HCT116 (cell line): Measurements from ENCODE around the gene C9orf72. TPM values are rescaled to one million over a fixed set of nuclear protein-coding genes. Genes with fewer than 3 reads are reported as not detected.

Source experiments
- ATAC-seq: fragments of 200-7000 bp; cut with Tn5 transposase; 2 replicates; pipeline ENCODE4 v1.9.1; 2020; ENCODE audit warnings: mild to moderate bottlenecking, moderate library complexity
- BruUV-seq: library from RNA; stranded (reverse); fragments of 400-500 nt; replicated peaks from 2 replicates; lab custom pipeline; 2021; lab: Mats Ljungman, UMichigan
- CTCF ChIA-PET: fragments of 300-600 bp; sonication (Branson Sonifier 250); formaldehyde crosslinking; loops from one replicate; lab custom pipeline; 2021; ENCODE audit warnings: antibody characterized with exemption; lab: Charles Lee
- POLR2A ChIA-PET: fragments of 300-600, 350-600 bp; sonication (Branson Sonifier 250); formaldehyde crosslinking; loops from one replicate; lab custom pipeline; 2021; ENCODE audit warnings: antibody characterized with exemption; lab: Charles Lee
- RAD21 ChIA-PET, 2 experiments: fragments of 300-600 bp; sonication (Branson Sonifier 250); formaldehyde crosslinking; loops; one replicate each; lab custom pipeline; 2023; ENCODE audit warnings: low total read pairs in 2 of 2; ENCODE audit not compliant: uncharacterized antibody in 2 of 2, unreplicated experiment in 2 of 2, low non-redundant PET in 1 of 2; lab: Charles Lee
- DNase-seq: peaks from one replicate; pipeline ENCODE4 v3.0.0-alpha.2; 2010; ENCODE audit warnings: low read depth, low spot score
- H2AFZ ChIP-seq: fragments of 200-600 bp; shearing (Covaris generic), sonication (generic); 2 replicates; pipeline ENCODE4 v1.6.1; 2017; ENCODE audit warnings: low read depth, mixed run types, mixed read lengths, antibody characterized with exemption, low read length; ENCODE audit not compliant: poor library complexity, severe bottlenecking
- H3K27ac ChIP-seq: 2 replicates; pipeline ENCODE4 v1.5.1; 2012; ENCODE audit warnings: low read depth, low read length
- H3K27me3 ChIP-seq: fragments of 200-600 bp; sonication (generic); 2 replicates; pipeline ENCODE4 v1.6.1; 2016; ENCODE audit warnings: mixed run types, low read length, mixed read lengths; ENCODE audit not compliant: insufficient read depth
- H3K36me3 ChIP-seq, 2 experiments: fragments of 200-500 bp in 1 of 2; fragments of 200-600 bp in 1 of 2; sonication (Bioruptor generic) in 1 of 2; sonication (generic) in 1 of 2; 2 replicates each; pipeline versions ENCODE4 v1.5.1 to v1.6.1; 2014 to 2016; ENCODE audit warnings: low read length in 2 of 2, inconsistent platforms in 1 of 2, mixed read lengths in 1 of 2, mixed run types in 1 of 2; ENCODE audit not compliant: insufficient read depth in 2 of 2, control insufficient read depth in 1 of 2
- H3K4me1 ChIP-seq, 2 experiments: fragments of 200-600 bp in 1 of 2; sonication (generic) in 1 of 2; 2 replicates each; pipeline versions ENCODE4 v1.5.1 to v1.6.1; 2012 to 2017; ENCODE audit warnings: low read length in 2 of 2, inconsistent platforms in 1 of 2, mild to moderate bottlenecking in 1 of 2, mixed read lengths in 1 of 2, mixed run types in 1 of 2, moderate library complexity in 1 of 2; ENCODE audit not compliant: insufficient read depth in 2 of 2, control insufficient read depth in 1 of 2
- H3K4me2 ChIP-seq: fragments of 200-600 bp; sonication (generic); 2 replicates; pipeline ENCODE4 v1.6.1; 2017; ENCODE audit warnings: mixed run types, low read length, mixed read lengths
- H3K4me3 ChIP-seq, 2 experiments: fragments of 200-600 bp in 1 of 2; sonication (generic) in 1 of 2; replicated peaks in 1 of 2; 2 replicates each; pipeline ENCODE4 v1.5.1; 2011 to 2016; ENCODE audit warnings: low read length in 2 of 2, control low read depth in 1 of 2, low read depth in 1 of 2, mild to moderate bottlenecking in 1 of 2, mixed read lengths in 1 of 2, mixed run types in 1 of 2
- H3K79me2 ChIP-seq: fragments of 200-600 bp; sonication (generic); 2 replicates; pipeline ENCODE4 v1.6.1; 2017; ENCODE audit warnings: mild to moderate bottlenecking, mixed run types, low read length, moderate library complexity, mixed read lengths; ENCODE audit not compliant: insufficient read depth
- H3K9ac ChIP-seq: fragments of 200-600 bp; sonication (generic); 2 replicates; pipeline ENCODE4 v1.6.1; 2016; ENCODE audit warnings: low read length, mixed read lengths
- H3K9me2 ChIP-seq: fragments of 200-600 bp; sonication (generic), shearing (Covaris generic); 2 replicates; pipeline ENCODE4 v1.6.1; 2017; ENCODE audit warnings: mixed run types, mild to moderate bottlenecking, moderate library complexity; ENCODE audit not compliant: insufficient read depth
- H3K9me3 ChIP-seq, 2 experiments: fragments of 200-500 bp in 1 of 2; fragments of 200-600 bp in 1 of 2; sonication (Bioruptor generic) in 1 of 2; sonication (generic) in 1 of 2; 2 replicates each; pipeline ENCODE4 v1.6.1; 2014 to 2017; ENCODE audit warnings: low read length in 2 of 2, mixed read lengths in 2 of 2, inconsistent platforms in 1 of 2, low read depth in 1 of 2, mild to moderate bottlenecking in 1 of 2, mixed run types in 1 of 2, moderate library complexity in 1 of 2; ENCODE audit not compliant: control insufficient read depth in 1 of 2, insufficient read depth in 1 of 2
- H4K20me1 ChIP-seq: fragments of 200-600 bp; sonication (generic), shearing (Covaris generic); 2 replicates; pipeline ENCODE4 v1.6.1; 2017; ENCODE audit warnings: mixed run types, mild to moderate bottlenecking, moderate library complexity; ENCODE audit not compliant: insufficient read depth
- CEBPB ChIP-seq: IDR thresholded peaks from 2 replicates; pipeline ENCODE4 v1.6.1; 2012; ENCODE audit warnings: low read depth
- EGR1 ChIP-seq: IDR thresholded peaks from 2 replicates; pipeline ENCODE4 v1.6.1; 2012; ENCODE audit warnings: low read depth
- ELF1 ChIP-seq: IDR thresholded peaks from 2 replicates; pipeline ENCODE4 v1.6.1; 2012; ENCODE audit warnings: low read depth, borderline replicate concordance
- EZH2phosphoT487 ChIP-seq: fragments of 200-600 bp; IDR thresholded peaks from 2 replicates; pipeline ENCODE4 v1.6.1; 2018; ENCODE audit warnings: antibody characterized with exemption, borderline replicate concordance
- JUND ChIP-seq: IDR thresholded peaks from 2 replicates; pipeline ENCODE4 v1.6.1; 2012
- POLR2AphosphoS5 ChIP-seq: IDR thresholded peaks from 2 replicates; pipeline ENCODE4 v1.6.1; 2011; ENCODE audit warnings: mild to moderate bottlenecking, low read depth, low read length, moderate library complexity
- RAD21 ChIP-seq: IDR thresholded peaks from 2 replicates; pipeline ENCODE4 v1.6.1; 2012; ENCODE audit warnings: low read depth, mild to moderate bottlenecking
- SIN3A ChIP-seq: IDR thresholded peaks from 2 replicates; pipeline ENCODE4 v1.6.1; 2012; ENCODE audit warnings: low read depth
- SP1 ChIP-seq: IDR thresholded peaks from 2 replicates; pipeline ENCODE4 v1.6.1; 2012; ENCODE audit warnings: low read depth
- SRF ChIP-seq: IDR thresholded peaks from 2 replicates; pipeline ENCODE4 v1.6.1; 2012; ENCODE audit warnings: low read depth
- TCF7L2 ChIP-seq: IDR thresholded peaks from 2 replicates; pipeline ENCODE4 v1.7.0; 2011; ENCODE audit warnings: borderline replicate concordance, inconsistent platforms; ENCODE audit not compliant: insufficient read depth, insufficient read length; ENCODE audit errors: extremely low read depth
- ZFX ChIP-seq: fragments of 450-650 bp; IDR thresholded peaks from 2 replicates; pipeline ENCODE4 v1.6.1; 2017
- ZNF274 ChIP-seq: fragments of 200-500 bp; sonication (Bioruptor generic); IDR thresholded peaks from 2 replicates; pipeline ENCODE4 v1.6.1; 2014; ENCODE audit warnings: mild to moderate bottlenecking, low read depth, low read length, inconsistent platforms
- intact Hi-C: fragments of 100-400 bp; cut with micrococcal nuclease; formaldehyde crosslinking; loops from 2 replicates; pipeline ENCODE4 v1.10.0; 2022
- total RNA-seq: library from RNA; stranded (reverse); gene quantifications from one replicate; pipeline ENCODE4 v1.2.1, GENCODE V29; 2021; ENCODE audit not compliant: unreplicated experiment
- TF ChIP-seq, protein P1 (sequence below): IDR thresholded peaks from 2 replicates; pipeline ENCODE4 v1.6.1; 2011; ENCODE audit warnings: mild to moderate bottlenecking, low read length, moderate library complexity; ENCODE audit not compliant: insufficient replicate concordance; ENCODE audit errors: extremely low read depth
- TF ChIP-seq, protein P2 (sequence below): IDR thresholded peaks from 2 replicates; pipeline ENCODE4 v1.6.1; 2012
- TF ChIP-seq, protein P3 (sequence below): IDR thresholded peaks from 2 replicates; pipeline ENCODE4 v1.6.1; 2012
- TF ChIP-seq, protein P4 (sequence below), 3 experiments: fragments of 200-600 bp in 1 of 3; sonication (generic) in 1 of 3; IDR thresholded peaks in 2 of 3; conservative IDR thresholded peaks in 1 of 3; 2 replicates each; pipeline ENCODE4 v1.5.1; 2012 to 2017; ENCODE audit warnings: low read depth in 2 of 3, low read length in 2 of 3, antibody characterized with exemption in 1 of 3, borderline replicate concordance in 1 of 3, control low read depth in 1 of 3, mild to moderate bottlenecking in 1 of 3, mixed read lengths in 1 of 3, mixed run types in 1 of 3, moderate library complexity in 1 of 3; ENCODE audit not compliant: insufficient read depth in 1 of 3
- TF ChIP-seq, protein P5 (sequence below): IDR thresholded peaks from 2 replicates; pipeline ENCODE4 v1.6.1; 2012; ENCODE audit warnings: low read depth

Gene C9orf72
- total RNA-seq, 1 experiment from 2014 or later: 12.0 TPM

DNA sequence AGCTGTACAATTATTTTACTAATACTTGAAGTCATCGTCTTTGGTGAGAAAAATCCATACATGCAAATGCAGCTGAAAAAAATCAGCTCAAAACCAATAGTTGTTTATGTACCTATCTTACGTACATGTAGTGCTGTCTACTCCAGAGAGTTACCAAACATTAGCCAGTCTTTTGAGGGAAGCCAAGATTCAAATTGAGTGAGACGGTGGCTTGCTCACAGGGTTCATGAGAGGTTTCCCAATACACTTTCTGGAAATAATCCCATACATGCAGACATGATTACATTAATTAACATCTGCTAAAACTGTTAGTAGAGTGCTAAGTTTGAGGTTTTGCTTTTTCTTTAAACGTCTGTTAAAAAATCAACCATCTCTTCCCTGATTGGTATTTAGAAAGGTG, 2.3 kb downstream of the C9orf72 start (continued):
- TF ChIP-seq, protein P1, sequence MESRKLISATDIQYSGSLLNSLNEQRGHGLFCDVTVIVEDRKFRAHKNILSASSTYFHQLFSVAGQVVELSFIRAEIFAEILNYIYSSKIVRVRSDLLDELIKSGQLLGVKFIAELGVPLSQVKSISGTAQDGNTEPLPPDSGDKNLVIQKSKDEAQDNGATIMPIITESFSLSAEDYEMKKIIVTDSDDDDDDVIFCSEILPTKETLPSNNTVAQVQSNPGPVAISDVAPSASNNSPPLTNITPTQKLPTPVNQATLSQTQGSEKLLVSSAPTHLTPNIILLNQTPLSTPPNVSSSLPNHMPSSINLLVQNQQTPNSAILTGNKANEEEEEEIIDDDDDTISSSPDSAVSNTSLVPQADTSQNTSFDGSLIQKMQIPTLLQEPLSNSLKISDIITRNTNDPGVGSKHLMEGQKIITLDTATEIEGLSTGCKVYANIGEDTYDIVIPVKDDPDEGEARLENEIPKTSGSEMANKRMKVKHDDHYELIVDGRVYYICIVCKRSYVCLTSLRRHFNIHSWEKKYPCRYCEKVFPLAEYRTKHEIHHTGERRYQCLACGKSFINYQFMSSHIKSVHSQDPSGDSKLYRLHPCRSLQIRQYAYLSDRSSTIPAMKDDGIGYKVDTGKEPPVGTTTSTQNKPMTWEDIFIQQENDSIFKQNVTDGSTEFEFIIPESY: no peak
- TF ChIP-seq, protein P2, sequence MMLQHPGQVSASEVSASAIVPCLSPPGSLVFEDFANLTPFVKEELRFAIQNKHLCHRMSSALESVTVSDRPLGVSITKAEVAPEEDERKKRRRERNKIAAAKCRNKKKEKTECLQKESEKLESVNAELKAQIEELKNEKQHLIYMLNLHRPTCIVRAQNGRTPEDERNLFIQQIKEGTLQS: no peak
- no peak for TF ChIP-seq EZH2phosphoT487
- TF ChIP-seq, protein P3, sequence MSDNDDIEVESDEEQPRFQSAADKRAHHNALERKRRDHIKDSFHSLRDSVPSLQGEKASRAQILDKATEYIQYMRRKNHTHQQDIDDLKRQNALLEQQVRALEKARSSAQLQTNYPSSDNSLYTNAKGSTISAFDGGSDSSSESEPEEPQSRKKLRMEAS: no peak

DNA sequence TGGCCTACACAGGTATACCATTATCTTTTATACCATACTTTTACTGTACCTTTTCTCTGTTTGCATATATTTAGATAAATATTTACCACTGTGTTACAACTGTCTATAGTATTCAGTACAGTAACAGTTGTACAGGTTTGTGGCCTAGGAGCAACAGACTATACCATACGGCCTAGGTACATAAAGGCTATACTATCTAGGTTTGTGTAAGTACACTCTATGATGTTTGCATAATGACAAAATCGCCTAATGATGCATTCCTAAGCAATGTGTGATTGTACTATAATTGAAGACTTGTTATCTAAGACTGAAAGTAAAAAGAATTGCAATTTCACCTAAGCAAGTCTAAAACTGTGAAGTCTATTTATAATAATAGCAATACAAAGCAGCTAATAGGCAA, 3.9 kb downstream of the C9orf72 start:
- RAD21 ChIA-PET: no interaction called here
- TF ChIP-seq ZNF274 (no peak), ELF1 (no peak), RAD21 (no peak), EGR1 (no peak), POLR2AphosphoS5 (no peak), ZFX (no peak), SIN3A (no peak), TCF7L2 (no peak), CEBPB (no peak), SP1 (no peak), JUND (no peak), SRF (no peak)
- TF ChIP-seq, protein P4, sequence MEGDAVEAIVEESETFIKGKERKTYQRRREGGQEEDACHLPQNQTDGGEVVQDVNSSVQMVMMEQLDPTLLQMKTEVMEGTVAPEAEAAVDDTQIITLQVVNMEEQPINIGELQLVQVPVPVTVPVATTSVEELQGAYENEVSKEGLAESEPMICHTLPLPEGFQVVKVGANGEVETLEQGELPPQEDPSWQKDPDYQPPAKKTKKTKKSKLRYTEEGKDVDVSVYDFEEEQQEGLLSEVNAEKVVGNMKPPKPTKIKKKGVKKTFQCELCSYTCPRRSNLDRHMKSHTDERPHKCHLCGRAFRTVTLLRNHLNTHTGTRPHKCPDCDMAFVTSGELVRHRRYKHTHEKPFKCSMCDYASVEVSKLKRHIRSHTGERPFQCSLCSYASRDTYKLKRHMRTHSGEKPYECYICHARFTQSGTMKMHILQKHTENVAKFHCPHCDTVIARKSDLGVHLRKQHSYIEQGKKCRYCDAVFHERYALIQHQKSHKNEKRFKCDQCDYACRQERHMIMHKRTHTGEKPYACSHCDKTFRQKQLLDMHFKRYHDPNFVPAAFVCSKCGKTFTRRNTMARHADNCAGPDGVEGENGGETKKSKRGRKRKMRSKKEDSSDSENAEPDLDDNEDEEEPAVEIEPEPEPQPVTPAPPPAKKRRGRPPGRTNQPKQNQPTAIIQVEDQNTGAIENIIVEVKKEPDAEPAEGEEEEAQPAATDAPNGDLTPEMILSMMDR (IDR thresholded peaks at IDR 0.05 in 2 of 3, conservative IDR thresholded peaks at IDR 0.05 in 1 of 3; ENCODE audit: borderline replicate concordance in 1 of 3, insufficient read depth in 1 of 3, low read depth in 2 of 3, low read length in 2 of 3): no peak
- TF ChIP-seq, protein P2: no peak
- TF ChIP-seq, protein P5, sequence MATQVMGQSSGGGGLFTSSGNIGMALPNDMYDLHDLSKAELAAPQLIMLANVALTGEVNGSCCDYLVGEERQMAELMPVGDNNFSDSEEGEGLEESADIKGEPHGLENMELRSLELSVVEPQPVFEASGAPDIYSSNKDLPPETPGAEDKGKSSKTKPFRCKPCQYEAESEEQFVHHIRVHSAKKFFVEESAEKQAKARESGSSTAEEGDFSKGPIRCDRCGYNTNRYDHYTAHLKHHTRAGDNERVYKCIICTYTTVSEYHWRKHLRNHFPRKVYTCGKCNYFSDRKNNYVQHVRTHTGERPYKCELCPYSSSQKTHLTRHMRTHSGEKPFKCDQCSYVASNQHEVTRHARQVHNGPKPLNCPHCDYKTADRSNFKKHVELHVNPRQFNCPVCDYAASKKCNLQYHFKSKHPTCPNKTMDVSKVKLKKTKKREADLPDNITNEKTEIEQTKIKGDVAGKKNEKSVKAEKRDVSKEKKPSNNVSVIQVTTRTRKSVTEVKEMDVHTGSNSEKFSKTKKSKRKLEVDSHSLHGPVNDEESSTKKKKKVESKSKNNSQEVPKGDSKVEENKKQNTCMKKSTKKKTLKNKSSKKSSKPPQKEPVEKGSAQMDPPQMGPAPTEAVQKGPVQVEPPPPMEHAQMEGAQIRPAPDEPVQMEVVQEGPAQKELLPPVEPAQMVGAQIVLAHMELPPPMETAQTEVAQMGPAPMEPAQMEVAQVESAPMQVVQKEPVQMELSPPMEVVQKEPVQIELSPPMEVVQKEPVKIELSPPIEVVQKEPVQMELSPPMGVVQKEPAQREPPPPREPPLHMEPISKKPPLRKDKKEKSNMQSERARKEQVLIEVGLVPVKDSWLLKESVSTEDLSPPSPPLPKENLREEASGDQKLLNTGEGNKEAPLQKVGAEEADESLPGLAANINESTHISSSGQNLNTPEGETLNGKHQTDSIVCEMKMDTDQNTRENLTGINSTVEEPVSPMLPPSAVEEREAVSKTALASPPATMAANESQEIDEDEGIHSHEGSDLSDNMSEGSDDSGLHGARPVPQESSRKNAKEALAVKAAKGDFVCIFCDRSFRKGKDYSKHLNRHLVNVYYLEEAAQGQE: no peak

More for the DNA sequence above, 3.9 kb downstream of the C9orf72 start:
- Histone ChIP-seq H3K27ac (no peak overlapping the region), H3K4me2 (no peak overlapping the region), H3K79me2 (no peaks in the 10 kb centered on the region), H3K4me1 (peaks cover 6 to 17% of the 10 kb centered on the region in 2 experiments), H4K20me1 (no peaks in the 10 kb centered on the region), H2AFZ (no peak overlapping the region), H3K9ac (no peak overlapping the region), H3K36me3 (no peaks in the 10 kb centered on the region), H3K9me2 (no peaks in the 10 kb centered on the region), H3K27me3 (no peaks in the 10 kb centered on the region), H3K9me3 (no peaks in the 10 kb centered on the region), H3K4me3 (no peak overlapping the region)
- DNase-seq (no peak), ATAC-seq (no peak)
- intact Hi-C loops: no loop called here
- POLR2A ChIA-PET: no interaction called here
- no TSS peak for BruUV-seq
- CTCF ChIA-PET: interaction anchor here (1.0 kb wide), 1 partner anchor 236 kb away, joined by 3 read pairs; no protein-coding TSS in a partner anchor
